Measurements from ENCODE around the gene KCNK2.

Gene KCNK2

GRCh38 chr1:215228193-215228592 is 145.7 kb downstream of the KCNK2 start:
- Mint-ChIP-seq H3K27me3 (no peaks in the 10 kb centered on the region), H3K4me3 (no peak overlapping the region), H3K36me3 (ENCODE audit: low read depth) (no peaks in the 10 kb centered on the region), H3K4me1 (no peaks in the 10 kb centered on the region), H3K27ac (no peak overlapping the region), H3K9me3 (no peaks in the 10 kb centered on the region)
- DNase-seq (no peak), ATAC-seq (no peak)

- Mint-ChIP-seq H3K9me3 (peaks cover 5% of the 10 kb centered on the region), H3K4me3 (no peak overlapping the region), H3K4me1 (no peaks in the 10 kb centered on the region), H3K36me3 (ENCODE audit: low read depth) (no peaks in the 10 kb centered on the region), H3K27ac (no peak overlapping the region), H3K27me3 (no peaks in the 10 kb centered on the region)
- DNase-seq (no peak), ATAC-seq (no peak)
Observed at GRCh38 chr1:215241451-215241850, 158.9 kb downstream of the KCNK2 start.

GRCh38 chr1:215243345-215244054 is 161.0 kb downstream of the KCNK2 start:
- DNase-seq: no peak
- H3K4me3 Mint-ChIP-seq: no peak overlapping the region
- ATAC-seq: no peak
- H3K9me3 Mint-ChIP-seq: peaks cover 5% of the 10 kb centered on the region
- H3K27me3 Mint-ChIP-seq: no peaks in the 10 kb centered on the region
- H3K4me1 Mint-ChIP-seq: no peaks in the 10 kb centered on the region
- no peaks in the 10 kb centered on the region for H3K36me3 Mint-ChIP-seq (ENCODE audit: low read depth)
- no peak overlapping the region for H3K27ac Mint-ChIP-seq

GRCh38 chr1:215250913-215251312 is 168.4 kb downstream of the KCNK2 start:
- H3K9me3 Mint-ChIP-seq: peaks cover 8% of the 10 kb centered on the region
- no peak for DNase-seq

GRCh38 chr1:215251428-215251827 is 168.9 kb downstream of the KCNK2 start:
- Mint-ChIP-seq H3K27ac (no peak overlapping the region), H3K4me1 (no peaks in the 10 kb centered on the region), H3K9me3 (peaks cover 8% of the 10 kb centered on the region), H3K4me3 (no peak overlapping the region), H3K36me3 (ENCODE audit: low read depth) (no peaks in the 10 kb centered on the region), H3K27me3 (no peaks in the 10 kb centered on the region)
- ATAC-seq (no peak), DNase-seq (no peak)

More at GRCh38 chr1:215250913-215251312, 168.4 kb downstream of the KCNK2 start:
- Mint-ChIP-seq H3K36me3 (ENCODE audit: low read depth) (no peaks in the 10 kb centered on the region), H3K4me3 (no peak overlapping the region), H3K27ac (no peak overlapping the region), H3K27me3 (no peaks in the 10 kb centered on the region), H3K4me1 (no peaks in the 10 kb centered on the region)
- no peak for ATAC-seq

- ATAC-seq (no peak), DNase-seq (no peak)
- no peak overlapping the region for H3K4me3 Mint-ChIP-seq
- no peaks in the 10 kb centered on the region for H3K4me1 Mint-ChIP-seq
- H3K36me3 Mint-ChIP-seq (ENCODE audit: low read depth): no peaks in the 10 kb centered on the region
- H3K27ac Mint-ChIP-seq: no peak overlapping the region
- peaks cover 8% of the 10 kb centered on the region for H3K9me3 Mint-ChIP-seq
- H3K27me3 Mint-ChIP-seq: no peaks in the 10 kb centered on the region
Observed at GRCh38 chr1:215252164-215252563, 169.6 kb downstream of the KCNK2 start.

- Mint-ChIP-seq H3K9me3 (peaks cover 8% of the 10 kb centered on the region), H3K36me3 (ENCODE audit: low read depth) (no peaks in the 10 kb centered on the region), H3K4me3 (no peak overlapping the region), H3K4me1 (no peaks in the 10 kb centered on the region), H3K27ac (no peak overlapping the region), H3K27me3 (no peaks in the 10 kb centered on the region)
- no peak for ATAC-seq
- DNase-seq: no peak
Observed at GRCh38 chr1:215256936-215257679, 174.6 kb downstream of the KCNK2 start.

GRCh38 chr1:215260711-215261110 is 178.2 kb downstream of the KCNK2 start:
- no peaks in the 10 kb centered on the region for H3K4me1 Mint-ChIP-seq
- H3K4me3 Mint-ChIP-seq: no peak overlapping the region
- DNase-seq: no peak

GRCh38 chr1:215262106-215262505 is 179.6 kb downstream of the KCNK2 start:
- no peak overlapping the region for H3K27ac Mint-ChIP-seq
- no peak overlapping the region for H3K4me3 Mint-ChIP-seq
- ATAC-seq (no peak), DNase-seq (no peak)
- no peaks in the 10 kb centered on the region for H3K4me1 Mint-ChIP-seq
- no peaks in the 10 kb centered on the region for H3K27me3 Mint-ChIP-seq
- peaks cover 5% of the 10 kb centered on the region for H3K9me3 Mint-ChIP-seq
- H3K36me3 Mint-ChIP-seq (ENCODE audit: low read depth): no peaks in the 10 kb centered on the region

More at GRCh38 chr1:215260711-215261110, 178.2 kb downstream of the KCNK2 start:
- H3K27ac Mint-ChIP-seq: no peak overlapping the region
- H3K9me3 Mint-ChIP-seq: peaks cover 5% of the 10 kb centered on the region
- no peaks in the 10 kb centered on the region for H3K36me3 Mint-ChIP-seq (ENCODE audit: low read depth)
- no peaks in the 10 kb centered on the region for H3K27me3 Mint-ChIP-seq
- ATAC-seq: no peak

GRCh38 chr1:215263636-215264035 is 181.1 kb downstream of the KCNK2 start:
- Mint-ChIP-seq H3K4me1 (no peaks in the 10 kb centered on the region), H3K36me3 (ENCODE audit: low read depth) (no peaks in the 10 kb centered on the region), H3K27me3 (no peaks in the 10 kb centered on the region), H3K9me3 (peaks cover 5% of the 10 kb centered on the region), H3K4me3 (no peak overlapping the region), H3K27ac (no peak overlapping the region)
- DNase-seq: no peak
- ATAC-seq: no peak

- Mint-ChIP-seq H3K4me3 (no peak overlapping the region), H3K4me1 (no peaks in the 10 kb centered on the region), H3K27me3 (no peaks in the 10 kb centered on the region), H3K9me3 (no peaks in the 10 kb centered on the region), H3K27ac (no peak overlapping the region), H3K36me3 (ENCODE audit: low read depth) (no peaks in the 10 kb centered on the region)
- DNase-seq (no peak), ATAC-seq (no peak)
Observed at GRCh38 chr1:215264649-215265048, 182.1 kb downstream of the KCNK2 start.

GRCh38 chr1:215267495-215267894 is 185.0 kb downstream of the KCNK2 start:
- no peaks in the 10 kb centered on the region for H3K4me1 Mint-ChIP-seq
- H3K4me3 Mint-ChIP-seq: no peak overlapping the region
- no peak for ATAC-seq
- DNase-seq: no peak
- no peaks in the 10 kb centered on the region for H3K36me3 Mint-ChIP-seq (ENCODE audit: low read depth)
- peaks cover 14% of the 10 kb centered on the region for H3K9me3 Mint-ChIP-seq
- H3K27ac Mint-ChIP-seq: no peak overlapping the region
- H3K27me3 Mint-ChIP-seq: no peaks in the 10 kb centered on the region

- H3K4me3 Mint-ChIP-seq: no peak overlapping the region
- no peak for ATAC-seq
Observed at GRCh38 chr1:215269955-215270354, 187.4 kb downstream of the KCNK2 start.

GRCh38 chr1:215273838-215274516 is 191.4 kb downstream of the KCNK2 start:
- peaks cover 14% of the 10 kb centered on the region for H3K9me3 Mint-ChIP-seq
- ATAC-seq (no peak), DNase-seq (no peak)

More at GRCh38 chr1:215269955-215270354, 187.4 kb downstream of the KCNK2 start:
- Mint-ChIP-seq H3K9me3 (peaks cover 14% of the 10 kb centered on the region), H3K36me3 (ENCODE audit: low read depth) (no peaks in the 10 kb centered on the region), H3K27me3 (no peaks in the 10 kb centered on the region), H3K4me1 (no peaks in the 10 kb centered on the region), H3K27ac (no peak overlapping the region)
- no peak for DNase-seq

GRCh38 chr1:215276582-215276981 is 194.0 kb downstream of the KCNK2 start:
- no peak overlapping the region for H3K4me3 Mint-ChIP-seq
- no peak for DNase-seq
- no peak overlapping the region for H3K27ac Mint-ChIP-seq
- H3K9me3 Mint-ChIP-seq: peaks cover 5% of the 10 kb centered on the region
- no peaks in the 10 kb centered on the region for H3K36me3 Mint-ChIP-seq (ENCODE audit: low read depth)
- H3K27me3 Mint-ChIP-seq: no peaks in the 10 kb centered on the region
- H3K4me1 Mint-ChIP-seq: no peaks in the 10 kb centered on the region
- ATAC-seq: no peak

More at GRCh38 chr1:215273838-215274516, 191.4 kb downstream of the KCNK2 start:
- Mint-ChIP-seq H3K36me3 (ENCODE audit: low read depth) (no peaks in the 10 kb centered on the region), H3K27me3 (no peaks in the 10 kb centered on the region), H3K4me3 (no peak overlapping the region), H3K4me1 (no peaks in the 10 kb centered on the region), H3K27ac (no peak overlapping the region)
